GM10266 (cell line): ENCODE results near the gene CFAP61.
"Not testable (repeated sequence)": the region's sequence is repeated elsewhere in the genome, so short reads cannot be mapped to it uniquely, and the experiment has no call there.

Source experiments
- DNase-seq: peaks from one replicate; pipeline ENCODE4 v3.0.0; 2012; ENCODE audit errors: extremely low spot score
- CTCF ChIP-seq: IDR thresholded peaks from 2 replicates; pipeline ENCODE4 v1.5.1; 2012; ENCODE audit warnings: mild to moderate bottlenecking, low read depth; ENCODE audit not compliant: control insufficient read depth, insufficient read depth; ENCODE audit errors: missing control alignments

The CFAP61 gene

GRCh38 chr20:20233041-20233514 lies 180.7 kb downstream of the CFAP61 start:
- TF ChIP-seq CTCF = no peak
- no peak for DNase-seq

GRCh38 chr20:20235681-20236080 lies 183.3 kb downstream of the CFAP61 start:
- TF ChIP-seq CTCF = no peak
- no peak for DNase-seq

GRCh38 chr20:20237093-20237959 lies 185.0 kb downstream of the CFAP61 start:
- peak; percentile 78 for TF ChIP-seq CTCF
- DNase-seq = peak; percentile 65

- TF ChIP-seq CTCF = no peak
- DNase-seq = no peak
These were observed 189.6 kb downstream of the CFAP61 start for GRCh38 chr20:20241976-20242375.

- DNase-seq = not testable (repeated sequence)
These were observed 192.1 kb downstream of the CFAP61 start for GRCh38 chr20:20244384-20244783.

- no peak for DNase-seq
- no peak for TF ChIP-seq CTCF
These were observed 194.8 kb downstream of the CFAP61 start for GRCh38 chr20:20246996-20247633.

- no peak for TF ChIP-seq CTCF
- no peak for DNase-seq
These were observed 196.4 kb downstream of the CFAP61 start for GRCh38 chr20:20248620-20249200.
